ENCODE measurements around the gene BAZ2B.

Gene BAZ2B

DNA sequence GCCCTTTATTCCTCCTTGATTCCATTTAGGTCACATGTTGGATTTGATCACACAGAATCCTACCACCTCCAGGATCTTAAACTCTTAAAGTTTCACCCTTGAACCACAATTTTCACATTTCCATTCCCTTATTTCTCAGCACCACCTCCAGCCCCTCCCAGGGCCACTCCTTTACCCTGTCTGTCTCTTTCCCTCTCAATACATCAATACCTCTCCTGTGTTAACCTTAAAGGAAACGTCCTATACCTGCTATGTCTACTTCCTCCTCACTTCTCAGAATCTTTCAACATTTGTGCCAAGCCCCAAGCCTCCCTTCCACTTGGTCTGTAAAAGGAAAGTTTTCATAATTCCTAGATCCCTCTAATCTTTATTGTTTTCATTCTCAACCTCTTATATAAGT, 158.8 kb downstream of the BAZ2B start:
- TF ChIP-seq, protein P1, sequence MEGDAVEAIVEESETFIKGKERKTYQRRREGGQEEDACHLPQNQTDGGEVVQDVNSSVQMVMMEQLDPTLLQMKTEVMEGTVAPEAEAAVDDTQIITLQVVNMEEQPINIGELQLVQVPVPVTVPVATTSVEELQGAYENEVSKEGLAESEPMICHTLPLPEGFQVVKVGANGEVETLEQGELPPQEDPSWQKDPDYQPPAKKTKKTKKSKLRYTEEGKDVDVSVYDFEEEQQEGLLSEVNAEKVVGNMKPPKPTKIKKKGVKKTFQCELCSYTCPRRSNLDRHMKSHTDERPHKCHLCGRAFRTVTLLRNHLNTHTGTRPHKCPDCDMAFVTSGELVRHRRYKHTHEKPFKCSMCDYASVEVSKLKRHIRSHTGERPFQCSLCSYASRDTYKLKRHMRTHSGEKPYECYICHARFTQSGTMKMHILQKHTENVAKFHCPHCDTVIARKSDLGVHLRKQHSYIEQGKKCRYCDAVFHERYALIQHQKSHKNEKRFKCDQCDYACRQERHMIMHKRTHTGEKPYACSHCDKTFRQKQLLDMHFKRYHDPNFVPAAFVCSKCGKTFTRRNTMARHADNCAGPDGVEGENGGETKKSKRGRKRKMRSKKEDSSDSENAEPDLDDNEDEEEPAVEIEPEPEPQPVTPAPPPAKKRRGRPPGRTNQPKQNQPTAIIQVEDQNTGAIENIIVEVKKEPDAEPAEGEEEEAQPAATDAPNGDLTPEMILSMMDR (IDR thresholded peaks at IDR 0.05): no peak
- Histone ChIP-seq H3K27ac (no peak overlapping the region), H3K4me3 (no peak overlapping the region)
- DNase-seq (ENCODE audit: low spot score): no peak

DNA sequence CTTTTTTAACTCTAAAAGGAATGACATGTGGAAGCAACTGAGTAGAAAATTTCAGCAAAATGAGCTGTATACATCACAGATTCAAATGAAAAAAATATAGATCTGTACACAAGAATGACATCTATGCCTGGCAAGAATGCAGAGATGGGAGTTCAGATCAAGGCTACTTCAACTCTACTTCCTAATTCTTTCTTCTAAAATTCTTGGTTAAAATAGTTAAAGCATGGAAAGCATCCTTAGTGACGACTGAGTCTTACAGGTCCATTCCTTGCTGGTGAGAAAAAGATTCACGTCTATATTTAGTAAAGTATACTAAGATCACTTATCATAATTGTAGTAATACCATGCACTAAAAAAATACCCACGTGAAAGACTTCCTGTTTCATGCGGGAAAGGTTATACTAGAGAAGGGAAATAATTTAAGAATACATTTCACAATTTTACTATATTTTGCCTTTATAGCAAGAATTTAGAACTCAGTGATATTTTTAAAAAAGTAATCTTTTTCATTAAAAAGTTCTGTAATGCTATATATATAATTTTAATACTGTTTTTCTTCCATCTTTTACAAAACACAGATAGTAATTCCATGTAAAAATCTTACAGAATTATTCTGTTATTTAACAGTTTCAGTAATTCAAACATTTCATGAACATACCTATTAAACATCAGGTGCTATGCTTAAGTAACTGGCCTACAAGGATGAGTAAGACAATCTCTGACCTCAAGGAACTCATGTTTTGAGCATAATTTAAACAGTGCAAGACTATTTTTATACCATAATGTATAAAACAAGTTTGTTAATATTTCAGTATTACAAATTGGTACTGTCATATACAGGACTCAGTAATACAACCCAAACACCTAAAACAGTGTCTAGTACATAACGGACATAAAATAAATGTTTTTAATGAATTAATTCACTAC, 159.6 kb downstream of the BAZ2B start:
- DNase-seq (ENCODE audit: low spot score): no peak
- TF ChIP-seq, protein P1 (IDR thresholded peaks at IDR 0.05): no peak
- no peak overlapping the region for H3K4me3 ChIP-seq
- no peak overlapping the region for H3K27ac ChIP-seq

DNA sequence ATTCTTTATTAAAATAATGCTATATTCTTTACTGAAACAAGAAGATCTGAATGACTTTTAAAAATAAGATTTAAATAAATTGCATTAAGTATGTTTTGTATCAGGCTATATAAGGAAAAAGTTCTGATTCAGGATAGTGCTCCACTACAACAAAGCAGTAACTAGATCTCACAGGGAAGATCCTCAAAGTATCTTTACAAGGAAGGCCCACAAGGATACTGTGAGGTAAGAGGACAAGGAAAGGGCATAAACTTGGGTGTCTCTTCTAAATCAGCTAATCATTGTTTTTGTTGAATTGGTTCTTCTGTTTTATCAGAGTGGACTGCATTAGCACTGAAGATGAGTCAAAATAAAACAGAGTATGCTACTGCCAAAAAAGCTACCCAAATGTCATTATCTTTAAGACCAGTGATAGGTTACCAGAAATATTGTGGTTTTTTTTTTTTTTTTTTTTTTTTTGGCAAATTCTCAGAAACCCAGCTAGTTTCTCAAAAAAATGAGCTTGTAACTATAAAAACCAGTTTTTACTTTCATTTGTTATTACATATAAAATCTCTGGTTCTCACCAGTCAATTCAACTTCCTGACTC, 160.9 kb downstream of the BAZ2B start:
- TF ChIP-seq, protein P1 (IDR thresholded peaks at IDR 0.05): no peak
- Histone ChIP-seq H3K27ac (no peak overlapping the region), H3K4me3 (no peak overlapping the region)
- DNase-seq (ENCODE audit: low spot score): no peak

DNA sequence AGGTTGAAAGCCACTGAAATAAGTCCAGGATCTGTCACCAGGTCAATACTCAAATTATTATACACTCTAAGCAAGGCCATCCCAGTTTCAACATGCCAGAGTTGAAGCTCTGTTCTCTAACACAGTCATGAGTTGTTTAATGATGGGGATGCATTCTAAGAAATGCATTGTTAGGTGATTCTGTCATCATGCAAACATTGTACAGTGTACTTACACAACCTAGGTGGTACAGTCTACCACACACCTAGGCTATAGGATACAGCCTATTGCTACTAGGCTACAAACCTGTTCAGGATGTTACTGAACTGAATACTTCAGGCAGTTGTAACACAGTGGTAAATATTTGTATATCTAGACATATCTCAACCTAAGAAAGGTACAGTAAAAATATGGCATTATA, 162.2 kb downstream of the BAZ2B start:
- Histone ChIP-seq H3K27ac (no peak overlapping the region), H3K4me3 (no peak overlapping the region)
- no peak for DNase-seq (ENCODE audit: low spot score)
- TF ChIP-seq, protein P1 (IDR thresholded peaks at IDR 0.05): no peak

DNA sequence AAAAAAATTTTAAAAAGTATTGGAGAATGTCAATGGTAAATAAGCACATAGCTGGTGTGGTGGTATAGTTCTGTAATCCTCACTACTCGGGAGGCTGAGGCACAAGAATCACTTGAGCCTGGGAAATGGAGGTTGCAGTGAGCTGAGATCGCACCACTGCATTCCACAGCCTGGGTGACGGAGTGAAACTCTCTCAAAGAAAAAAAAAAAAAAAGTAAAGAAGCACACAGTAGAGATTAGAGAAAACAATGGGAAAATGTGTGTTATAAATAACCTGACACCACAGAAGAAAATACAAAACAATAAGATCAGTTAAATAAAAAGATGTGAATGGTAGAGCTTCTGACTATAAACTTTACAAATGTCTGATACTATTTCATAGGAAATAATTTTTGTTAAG, 166.2 kb downstream of the BAZ2B start:
- no peak overlapping the region for H3K4me3 ChIP-seq
- TF ChIP-seq, protein P1 (IDR thresholded peaks at IDR 0.05): no peak
- H3K27ac ChIP-seq: no peak overlapping the region
- no peak for DNase-seq (ENCODE audit: low spot score)

DNA sequence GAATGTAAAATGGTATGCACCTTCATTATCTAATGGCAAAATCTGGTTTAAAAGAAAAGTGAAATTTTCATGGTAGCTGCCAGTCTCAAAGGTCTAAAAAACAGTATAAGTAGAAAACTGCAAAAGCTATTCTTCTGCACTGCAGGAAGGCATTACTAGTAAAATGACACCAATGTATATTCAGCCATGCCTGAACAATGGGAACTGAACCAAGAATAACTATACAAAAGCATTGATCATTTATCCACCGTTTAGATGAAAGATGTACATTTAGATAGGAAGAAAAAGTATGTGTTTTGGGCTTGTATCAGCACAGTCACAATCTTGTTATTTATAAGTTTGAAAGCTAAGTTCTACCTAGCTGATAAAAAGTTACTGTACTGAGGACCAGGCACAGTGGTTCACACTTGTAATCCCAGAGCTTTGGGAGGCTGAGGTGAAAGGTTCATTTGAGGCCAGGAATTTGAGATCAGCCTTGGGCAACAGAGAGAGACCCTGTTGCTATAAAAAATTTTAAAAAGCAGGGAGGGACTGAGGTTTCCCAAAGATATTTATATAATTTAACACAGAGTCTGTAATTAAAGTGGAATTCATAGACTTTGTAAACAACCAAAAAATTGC, 166.7 kb downstream of the BAZ2B start:
- DNase-seq (ENCODE audit: low spot score): no peak
- Histone ChIP-seq H3K27ac (no peak overlapping the region), H3K4me3 (no peak overlapping the region)
- TF ChIP-seq, protein P1 (IDR thresholded peaks at IDR 0.05): no peak
